Inflammatory macrophage treated with lipopolysaccharide for 1 hour (primary cell): Measurements from ENCODE around the gene LPP.
A peak's percentile ranks its signal among the peaks of the same experiment; 100 is the strongest.
"Not testable (repeated sequence)": the region's sequence is repeated elsewhere in the genome, so short reads cannot be mapped to it uniquely, and the experiment has no call there.

Source experiments
- DNase-seq, 2 donors: peaks; one replicate each; pipeline ENCODE4 v3.0.0-alpha.2; 2020 to 2022

LPP gene

GRCh38 chr3:188577539-188577938 is 423.6 kb downstream of the LPP start:
- DNase-seq, result no peak

GRCh38 chr3:188578576-188579363 is 424.8 kb downstream of the LPP start:
- DNase-seq, result peak; percentile 75 to 92

GRCh38 chr3:188580223-188580622 is 426.3 kb downstream of the LPP start:
- peak; percentile 45 to 55 for DNase-seq

- DNase-seq, result peak; percentile 61 to 67
Observed at GRCh38 chr3:188580659-188581058, 426.7 kb downstream of the LPP start.

GRCh38 chr3:188581365-188581764 is 427.4 kb downstream of the LPP start:
- DNase-seq, result no peak

- peak; percentile 75 to 86 for DNase-seq
Observed at GRCh38 chr3:188581792-188582191, 427.8 kb downstream of the LPP start.

- DNase-seq, result peak; percentile 83 to 91
Observed at GRCh38 chr3:188583341-188584161, 429.6 kb downstream of the LPP start.

- DNase-seq, result peak; percentile 90 to 93
Observed at GRCh38 chr3:188584162-188584529, 430.2 kb downstream of the LPP start.

- peak; percentile 79 for DNase-seq
Observed at GRCh38 chr3:188584958-188585689, 431.2 kb downstream of the LPP start.

GRCh38 chr3:188589071-188589470 is 435.1 kb downstream of the LPP start:
- DNase-seq, result peak; percentile 74 to 94

GRCh38 chr3:188589771-188590170 is 435.8 kb downstream of the LPP start:
- DNase-seq, result no peak

- DNase-seq, result no peak
Observed at GRCh38 chr3:188590557-188590956, 436.6 kb downstream of the LPP start.

- DNase-seq, result no peak
Observed at GRCh38 chr3:188594139-188594538, 440.2 kb downstream of the LPP start.

- DNase-seq, result no peak
Observed at GRCh38 chr3:188595890-188596376, 442.0 kb downstream of the LPP start.

- DNase-seq, result no peak
Observed at GRCh38 chr3:188598894-188599293, 444.9 kb downstream of the LPP start.

- no peak for DNase-seq
Observed at GRCh38 chr3:188602111-188602510, 448.2 kb downstream of the LPP start.

- DNase-seq, result no peak
Observed at GRCh38 chr3:188602620-188603019, 448.7 kb downstream of the LPP start.

GRCh38 chr3:188604651-188605050 is 450.7 kb downstream of the LPP start:
- no peak for DNase-seq

GRCh38 chr3:188605231-188605630 is 451.3 kb downstream of the LPP start:
- no peak for DNase-seq

GRCh38 chr3:188605905-188606304 is 451.9 kb downstream of the LPP start:
- DNase-seq, result no peak

- no peak for DNase-seq
Observed at GRCh38 chr3:188607805-188608315, 453.9 kb downstream of the LPP start.

GRCh38 chr3:188608401-188608800 is 454.4 kb downstream of the LPP start:
- DNase-seq, result no peak

- DNase-seq, result not testable (repeated sequence)
Observed at GRCh38 chr3:188613721-188614120, 459.8 kb downstream of the LPP start.
